HepG2 (cell line): Measurements from ENCODE around the gene TMEM198. TPM values are rescaled to one million over a fixed set of nuclear protein-coding genes. Genes with fewer than 3 reads are reported as not detected.

Experiments used
- ATAC-seq: fragments of 200-7000 bp; cut with Tn5 transposase; 3 replicates; pipeline ENCODE4 v1.9.1; 2020; ENCODE audit warnings: mild to moderate bottlenecking, moderate library complexity
- BruUV-seq: library from RNA; stranded (reverse); fragments of 400-500 nt; replicated peaks from 2 replicates; lab custom pipeline; 2021; lab: Mats Ljungman, UMichigan
- CTCF ChIA-PET: fragments of 300-600 bp; formaldehyde crosslinking; extraction: SDS; loops from one replicate; lab custom pipeline; 2021; ENCODE audit warnings: low total read pairs, inconsistent platforms, low intra/inter-chr PET ratio; lab: Yijun Ruan, JAX
- POLR2A ChIA-PET: fragments of 350-600 bp; sonication (Branson Sonifier 250); formaldehyde crosslinking; loops from one replicate; lab custom pipeline; 2020; ENCODE audit warnings: antibody characterized with exemption, inconsistent platforms; lab: Yijun Ruan, JAX
- DNase-seq: peaks from one replicate; pipeline ENCODE4 v3.0.0-alpha.2; 2015; ENCODE audit warnings: low spot score
- FAIRE-seq: peaks from 3 replicates; lab custom pipeline; 2011; peaks lifted over from hg19 to GRCh38; lab: Jason Lieb, UNC
- H2AFZ ChIP-seq: one replicate; pipeline ENCODE4 v1.6.1; 2011; ENCODE audit warnings: low read length, inconsistent platforms
- H3K27ac ChIP-seq: fragments of 300-600 bp; 3 replicates; pipeline ENCODE4 v1.8.0; 2011; ENCODE audit warnings: mixed run types, mild to moderate bottlenecking, mixed read lengths, low read length, inconsistent platforms; ENCODE audit not compliant: insufficient read depth; ENCODE audit errors: extremely low read length
- H3K27me3 ChIP-seq, 2 experiments: fragments of 200-600 bp in 1 of 2; 2 replicates in 1 of 2; 3 replicates in 1 of 2; pipeline versions ENCODE4 v1.6.0 to v1.8.0; 2011; ENCODE audit warnings: low read length in 2 of 2, mild to moderate bottlenecking in 2 of 2, moderate library complexity in 2 of 2, inconsistent platforms in 1 of 2; ENCODE audit not compliant: insufficient read depth in 2 of 2, control insufficient read depth in 1 of 2
- H3K36me3 ChIP-seq, 2 experiments: fragments of 200-600 bp in 1 of 2; replicated peaks in 1 of 2; 2 replicates in 1 of 2; 3 replicates in 1 of 2; pipeline versions ENCODE4 v1.5.1 to v1.8.0; 2011; ENCODE audit warnings: low read length in 2 of 2, inconsistent platforms in 1 of 2; ENCODE audit not compliant: insufficient read depth in 2 of 2, control insufficient read depth in 1 of 2
- H3K4me1 ChIP-seq: 2 replicates; pipeline ENCODE4 v1.5.1; 2012; ENCODE audit warnings: low read length, inconsistent platforms; ENCODE audit not compliant: insufficient read depth
- H3K4me2 ChIP-seq: 2 replicates; pipeline ENCODE4 v1.6.0; 2011; ENCODE audit warnings: low read depth, low read length, inconsistent platforms
- H3K4me3 ChIP-seq, 3 experiments: fragments of 200-600 bp in 1 of 3; sonication (generic), shearing (Covaris generic) in 1 of 3; replicated peaks in 1 of 3; 2 replicates each; pipeline ENCODE4 v1.5.1; 2011 to 2016; ENCODE audit warnings: low read length in 3 of 3, inconsistent platforms in 2 of 3, low read depth in 2 of 3, mild to moderate bottlenecking in 2 of 3, control low read depth in 1 of 3, mixed read lengths in 1 of 3; ENCODE audit not compliant: insufficient read depth in 1 of 3
- H3K79me2 ChIP-seq: one replicate; pipeline ENCODE4 v1.6.1; 2011; ENCODE audit warnings: low read length, inconsistent platforms; ENCODE audit not compliant: insufficient read depth
- H3K9ac ChIP-seq: 2 replicates; pipeline ENCODE4 v1.6.0; 2011; ENCODE audit warnings: mild to moderate bottlenecking, low read depth, low read length, inconsistent platforms; ENCODE audit not compliant: insufficient read depth
- H3K9me3 ChIP-seq: 2 replicates; pipeline ENCODE4 v1.5.1; 2012; ENCODE audit warnings: mild to moderate bottlenecking, low read length
- H4K20me1 ChIP-seq: 2 replicates; pipeline ENCODE4 v1.6.0; 2011; ENCODE audit warnings: inconsistent platforms, mild to moderate bottlenecking, low read length, moderate library complexity; ENCODE audit not compliant: insufficient read depth
- AGO1 ChIP-seq: fragments of 200-400 bp; formaldehyde crosslinking; IDR thresholded peaks from 2 replicates; pipeline ENCODE4 v1.6.1; 2017; ENCODE audit warnings: mild to moderate bottlenecking, low read depth, low read length, moderate library complexity; ENCODE audit not compliant: poor library complexity, severe bottlenecking
- GABPA ChIP-seq, 2 experiments: IDR thresholded peaks; 2 replicates each; pipeline ENCODE4 v1.6.1; 2011 to 2016; ENCODE audit warnings: low read depth in 2 of 2, low read length in 1 of 2, missing biosample characterization in 1 of 2, missing genetic modification characterization in 1 of 2
- NRL ChIP-seq: sonication (generic); formaldehyde crosslinking; IDR thresholded peaks from 2 replicates; pipeline ENCODE4 v1.5.0; 2020; ENCODE audit warnings: missing genetic modification reagents, mild to moderate bottlenecking, moderate library complexity, borderline replicate concordance
- ZFP82 ChIP-seq: sonication (generic); formaldehyde crosslinking; IDR thresholded peaks from 2 replicates; pipeline ENCODE4 v1.5.1; 2020; ENCODE audit warnings: mild to moderate bottlenecking, missing genetic modification reagents, borderline replicate concordance
- ZNF329 ChIP-seq: sonication (generic); formaldehyde crosslinking; IDR thresholded peaks from 2 replicates; pipeline ENCODE4 v1.9.0; 2021; ENCODE audit warnings: low read depth, mild to moderate bottlenecking, missing genetic modification reagents
- ZNF687 ChIP-seq: sonication (generic); formaldehyde crosslinking; IDR thresholded peaks from 2 replicates; pipeline ENCODE4 v1.5.1; 2020; ENCODE audit warnings: mild to moderate bottlenecking, missing genetic modification reagents, moderate library complexity
- WGBS: methylation state at CpG from one replicate; pipeline ENCODE4 v1.1.6; 2017; ENCODE audit warnings: low lambda C conversion rate; 5-methylcytosine and 5-hydroxymethylcytosine counted together
- in situ Hi-C: cut with HindIII; loops from 2 replicates; pipeline ENCODE4 v1.10.0; 2017; ENCODE audit warnings: low pct_unique_long_range_greater_than_20kb; ENCODE audit not compliant: extremely low pct_ligation_motif_present
- intact Hi-C: fragments of 100-400 bp; cut with micrococcal nuclease; formaldehyde crosslinking; loops from one replicate; pipeline ENCODE4 v1.10.0; 2022; ENCODE audit not compliant: unreplicated experiment
- polyA plus RNA-seq, 8 experiments: library from polyadenylated mRNA; depleted of rRNA in 3 of 8; stranded (reverse) in 7 of 8; unstranded in 1 of 8; fragments of >200 nt; fragmentation: Illumina TruSeq in 4 of 8; extraction: Trizol in 4 of 8; gene quantifications; 2 replicates each; pipeline versions ENCODE4 v1.2.1 to v1.2.3, GENCODE V29; 2011 to 2016; ENCODE audit warnings: low read depth in 4 of 8, missing spikeins in 1 of 8, mixed read lengths in 1 of 8; ENCODE audit not compliant: insufficient read depth in 1 of 8
- total RNA-seq, 5 experiments: library from RNA; depleted of rRNA; stranded (reverse); fragments of >200 nt; fragmentation: Illumina TruSeq; extraction: Trizol; gene quantifications; 2 replicates each; pipeline ENCODE4 v1.2.3, GENCODE V29; 2016; ENCODE audit warnings: low read depth in 1 of 5

TMEM198 gene
- total and polyA plus RNA-seq, 2 of the 13 experiments (the other 11 are each of a cell fraction or from before 2014, with no cell fraction given) = 17.3 to 23.5 TPM

DNA sequence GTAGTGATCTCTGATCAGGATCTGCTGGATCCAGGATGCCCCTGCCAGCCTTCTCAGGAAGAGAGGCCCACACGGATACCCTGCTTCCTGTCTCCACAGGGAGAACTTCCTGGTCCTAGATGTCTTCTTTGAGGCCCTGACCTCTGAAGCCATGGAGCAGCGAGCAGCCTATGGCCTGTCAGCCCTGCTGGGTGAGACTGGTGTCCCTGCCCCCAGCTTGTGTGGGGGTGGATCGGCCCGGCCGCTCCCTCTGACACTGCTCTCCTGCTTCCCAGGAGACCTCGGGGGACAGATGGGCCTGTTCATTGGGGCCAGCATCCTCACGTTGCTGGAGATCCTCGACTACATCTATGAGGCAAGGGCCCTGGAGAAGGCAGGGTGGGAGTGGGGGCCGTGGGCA, 6.9 kb upstream of the TMEM198 start:
- Histone ChIP-seq H2AFZ (no peak overlapping the region), H3K36me3 (peaks cover 15 to 27% of the 10 kb centered on the region in 2 experiments), H3K9me3 (no peaks in the 10 kb centered on the region), H3K4me2 (peak overlapping the region; percentile 51; the same call in 1 of the 2 replicates), H3K9ac (no peak overlapping the region), H3K4me3 (no peak overlapping the region; a peak in 1 of 6 replicates), H3K4me1 (peaks cover 38% of the 10 kb centered on the region), H4K20me1 (peaks cover 37% of the 10 kb centered on the region), H3K27me3 (peaks cover 4 to 48% of the 10 kb centered on the region in 2 experiments; a peak in 4 of 5 replicates), H3K79me2 (peaks cover 10% of the 10 kb centered on the region), H3K27ac (no peak overlapping the region)
- FAIRE-seq (no peak), DNase-seq (no peak), ATAC-seq (peak; percentile 19)
- POLR2A ChIA-PET = interaction anchor here (1.1 to 1.5 kb wide), 3 partner anchors 23 to 39 kb away, joined by 4 to 9 read pairs (median 4); partner anchors contain the start of genes GMPPA, INHA and OBSL1
- WGBS = 7% methylated on average over 9 of the region's 9 CpGs
- 0 out of 2 replicates have a peak, but pooled peaks have one; percentile 51 for TF ChIP-seq ZNF329 (CRISPR knock-in tag)
- peak; percentile 67 for TF ChIP-seq NRL
- TF ChIP-seq ZFP82 (CRISPR knock-in tag) = no peak
- TF ChIP-seq ZNF687 (CRISPR knock-in tag) = peak; percentile 35
- TF ChIP-seq GABPA (IDR thresholded peaks at IDR 0.05; ENCODE audit: low read depth, low read length) = no peak
- TF ChIP-seq GABPA (CRISPR knock-in tag; IDR thresholded peaks at IDR 0.05; ENCODE audit: low read depth) = peak; percentile 55
- peak; percentile 33 for TF ChIP-seq AGO1
- in situ Hi-C loops = no loop called here
- no TSS peak for BruUV-seq
- intact Hi-C loops = loop anchor here (10.0 kb wide), 1 partner anchor 242 kb away; no protein-coding TSS in a partner anchor
- CTCF ChIA-PET = interaction anchor here (1.5 kb wide), 1 partner anchor 106 kb away, joined by 8 read pairs; no protein-coding TSS in a partner anchor
